ENCODE measurements around the gene NELL1. TPM values are rescaled to one million over a fixed set of nuclear protein-coding genes. Genes with fewer than 3 reads are reported as not detected.

The NELL1 gene
- total RNA-seq, 2 experiments from 2014 or later = not detected

DNA sequence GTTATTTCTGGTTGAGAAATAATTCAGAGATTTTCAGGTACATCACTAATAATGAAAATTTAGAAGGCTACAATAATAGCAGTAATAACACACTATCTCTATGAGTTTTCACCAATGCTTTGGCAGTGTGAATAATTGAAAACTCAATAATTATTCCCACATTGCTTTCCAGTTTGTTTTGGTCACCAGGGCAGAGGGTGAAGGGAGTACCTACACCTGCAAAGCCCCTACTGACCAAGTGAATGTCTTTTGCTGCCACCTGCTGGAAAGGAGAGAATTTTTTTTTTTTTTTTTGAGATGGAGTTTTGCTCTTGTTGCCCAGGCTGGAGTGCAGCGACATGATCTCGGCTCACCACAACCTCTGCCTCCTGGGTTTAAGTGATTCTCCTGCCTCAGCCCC is 3.2 kb downstream of the NELL1 start:
- POLR2A ChIA-PET = interaction anchor here (1.2 kb wide), 1 partner anchor 109 kb away, joined by 3 read pairs; no protein-coding TSS in a partner anchor
- no peak for DNase-seq
- Mint-ChIP-seq H3K27ac (no peak overlapping the region), H3K27me3 (peaks cover 44% of the 10 kb centered on the region), H3K9me3 (no peaks in the 10 kb centered on the region), H3K4me3 (no peak overlapping the region), H3K36me3 (ENCODE audit: low read depth) (no peaks in the 10 kb centered on the region), H3K4me1 (no peaks in the 10 kb centered on the region)
- CTCF ChIA-PET = interaction anchor here (1.1 kb wide), 1 partner anchor 25 kb away, joined by 6 read pairs; no protein-coding TSS in a partner anchor

DNA sequence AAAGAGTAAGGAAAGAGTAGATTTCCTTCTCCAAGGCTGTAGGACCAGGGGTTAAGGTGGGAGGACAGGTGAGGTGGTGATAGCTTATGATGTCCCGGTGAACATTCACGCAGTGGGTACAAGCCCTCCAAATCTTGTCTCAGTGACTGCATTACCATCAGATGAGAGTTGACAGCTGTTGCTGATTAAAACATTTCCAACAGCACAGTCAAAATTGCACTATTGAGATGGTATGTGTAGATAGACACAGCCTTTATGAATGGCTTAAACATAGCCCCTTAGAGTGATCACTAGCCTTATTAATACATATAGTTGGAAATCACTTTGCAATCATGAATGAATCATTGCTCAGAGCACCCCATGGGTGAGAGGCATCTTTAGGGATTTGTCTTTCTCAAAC is 7.3 kb downstream of the NELL1 start:
- no peak overlapping the region for H3K27ac Mint-ChIP-seq
- H3K9me3 Mint-ChIP-seq = no peaks in the 10 kb centered on the region
- CTCF ChIA-PET = no interaction called here
- H3K36me3 Mint-ChIP-seq (ENCODE audit: low read depth) = no peaks in the 10 kb centered on the region
- POLR2A ChIA-PET = no interaction called here
- peaks cover 10% of the 10 kb centered on the region for H3K27me3 Mint-ChIP-seq
- H3K4me3 Mint-ChIP-seq = no peak overlapping the region
- no peak for DNase-seq
- H3K4me1 Mint-ChIP-seq = no peaks in the 10 kb centered on the region

DNA sequence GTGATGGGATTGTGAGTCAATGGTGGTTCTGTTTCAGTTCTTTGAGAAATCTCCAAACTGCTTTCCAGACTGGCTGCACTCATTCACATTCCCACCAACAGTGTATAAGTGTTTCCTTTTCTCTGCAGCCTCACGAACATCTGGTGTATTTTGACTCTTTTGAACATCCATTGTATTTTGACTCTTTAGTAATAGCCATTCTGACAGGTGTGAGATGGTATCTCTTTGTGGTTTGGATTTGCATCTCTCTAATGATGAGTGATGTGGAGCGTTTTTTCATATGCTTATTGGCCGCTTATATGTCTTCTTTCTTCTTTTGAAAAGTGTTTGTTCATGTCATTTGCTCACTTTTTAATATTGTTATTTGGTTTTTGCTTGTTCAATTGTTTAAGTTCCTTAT is 19.4 kb downstream of the NELL1 start:
- DNase-seq = no peak
- Mint-ChIP-seq H3K27ac (no peak overlapping the region), H3K36me3 (ENCODE audit: low read depth) (no peaks in the 10 kb centered on the region), H3K9me3 (no peaks in the 10 kb centered on the region), H3K4me1 (no peaks in the 10 kb centered on the region), H3K27me3 (no peaks in the 10 kb centered on the region), H3K4me3 (no peak overlapping the region)
- ChIA-PET CTCF (no interaction called here), POLR2A (no interaction called here)

DNA sequence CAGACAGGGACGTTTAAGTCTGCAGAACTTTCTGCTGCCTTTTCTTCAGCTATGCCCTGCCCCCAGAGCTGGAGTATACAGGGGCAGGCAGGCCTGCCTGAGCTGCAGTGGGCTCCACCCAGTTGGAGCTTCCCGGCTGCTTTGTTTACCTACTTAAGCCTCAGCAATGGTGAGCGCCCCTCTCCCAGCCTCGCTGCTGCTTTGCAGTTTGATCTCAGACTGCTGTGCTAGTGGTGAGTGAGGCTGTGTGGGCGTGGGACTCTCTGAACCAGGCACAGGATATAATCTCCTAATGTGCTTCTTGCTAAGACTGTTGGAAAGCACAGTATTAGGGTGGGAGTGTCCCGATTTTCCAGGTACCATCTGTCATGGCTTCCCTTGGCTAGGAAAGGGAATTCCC is 38.5 kb downstream of the NELL1 start:
- CTCF ChIA-PET = no interaction called here
- peaks cover 7% of the 10 kb centered on the region for H3K9me3 Mint-ChIP-seq
- H3K4me1 Mint-ChIP-seq = no peaks in the 10 kb centered on the region
- H3K27ac Mint-ChIP-seq = no peak overlapping the region
- POLR2A ChIA-PET = no interaction called here
- H3K4me3 Mint-ChIP-seq = no peak overlapping the region
- DNase-seq = no peak
- H3K27me3 Mint-ChIP-seq = no peaks in the 10 kb centered on the region
- no peaks in the 10 kb centered on the region for H3K36me3 Mint-ChIP-seq (ENCODE audit: low read depth)

DNA sequence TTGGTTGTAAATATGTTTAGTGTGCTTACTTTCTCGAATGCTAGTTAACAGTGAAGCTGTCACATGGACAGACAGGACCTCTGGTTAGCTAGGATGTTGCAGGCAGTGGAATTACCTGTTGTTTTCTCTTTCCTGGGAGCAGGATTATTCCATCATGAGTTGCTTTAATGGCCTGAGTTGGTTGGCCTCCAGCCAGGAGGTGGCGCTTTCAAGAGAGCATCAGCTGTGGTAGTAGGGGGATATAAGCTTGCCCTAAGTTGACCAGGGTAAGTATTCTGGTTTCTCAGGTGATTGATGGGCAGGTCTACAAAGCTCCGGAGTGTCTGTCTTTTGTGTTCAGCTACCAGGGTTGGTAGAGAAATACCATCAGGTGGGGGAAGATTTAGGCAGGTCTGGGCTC is 43.5 kb downstream of the NELL1 start:
- ChIA-PET POLR2A (no interaction called here), CTCF (no interaction called here)
- Mint-ChIP-seq H3K4me3 (no peak overlapping the region), H3K9me3 (no peaks in the 10 kb centered on the region), H3K27ac (no peak overlapping the region), H3K27me3 (no peaks in the 10 kb centered on the region), H3K4me1 (no peaks in the 10 kb centered on the region), H3K36me3 (ENCODE audit: low read depth) (no peaks in the 10 kb centered on the region)
- DNase-seq = no peak

DNA sequence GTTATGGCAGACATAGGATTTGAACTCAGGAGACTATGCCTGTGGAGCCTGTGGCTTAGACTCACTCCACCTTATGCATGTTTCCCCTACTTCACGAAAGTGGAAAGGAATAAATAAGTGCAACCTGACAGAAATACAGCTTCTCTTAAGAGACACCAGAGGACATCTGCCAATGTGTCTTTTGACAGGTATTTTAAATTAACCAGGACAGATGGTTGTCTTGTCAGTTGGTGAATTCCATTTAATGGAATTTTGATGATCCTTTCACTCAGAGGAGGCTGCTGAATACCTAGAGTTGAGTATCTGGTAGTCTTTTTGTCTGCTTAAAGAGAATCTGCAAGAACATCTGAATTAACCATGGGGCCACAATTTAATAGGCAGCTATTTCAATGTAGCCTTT is 46.1 kb downstream of the NELL1 start:
- H3K4me3 Mint-ChIP-seq = no peak overlapping the region
- H3K9me3 Mint-ChIP-seq = no peaks in the 10 kb centered on the region
- no peak overlapping the region for H3K27ac Mint-ChIP-seq
- no peak for DNase-seq
- no peaks in the 10 kb centered on the region for H3K4me1 Mint-ChIP-seq
- H3K36me3 Mint-ChIP-seq (ENCODE audit: low read depth) = no peaks in the 10 kb centered on the region
- H3K27me3 Mint-ChIP-seq = no peaks in the 10 kb centered on the region
- CTCF ChIA-PET = no interaction called here
- POLR2A ChIA-PET = no interaction called here

DNA sequence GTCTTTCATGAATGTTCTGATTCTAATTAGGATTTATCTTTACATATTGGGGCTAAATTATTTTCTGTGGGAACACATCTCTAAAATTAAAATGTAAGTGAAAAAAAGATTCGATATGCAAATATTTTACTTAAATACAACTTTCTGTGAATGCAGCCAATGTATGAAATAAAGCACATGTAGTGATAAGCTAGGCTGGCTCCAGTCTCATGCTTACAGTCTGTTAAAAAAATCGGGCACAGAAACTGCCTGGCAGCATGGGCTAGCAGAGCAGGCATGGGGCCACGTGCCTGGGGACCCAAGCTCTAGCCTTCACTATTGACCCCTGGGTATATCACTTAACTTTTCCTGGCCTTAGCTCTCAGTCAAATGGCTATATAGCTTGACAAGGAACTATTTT is 46.5 kb downstream of the NELL1 start:
- Mint-ChIP-seq H3K9me3 (no peaks in the 10 kb centered on the region), H3K4me3 (no peak overlapping the region), H3K36me3 (ENCODE audit: low read depth) (no peaks in the 10 kb centered on the region), H3K27ac (no peak overlapping the region), H3K27me3 (no peaks in the 10 kb centered on the region), H3K4me1 (no peaks in the 10 kb centered on the region)
- ChIA-PET CTCF (no interaction called here), POLR2A (no interaction called here)
- no peak for DNase-seq

DNA sequence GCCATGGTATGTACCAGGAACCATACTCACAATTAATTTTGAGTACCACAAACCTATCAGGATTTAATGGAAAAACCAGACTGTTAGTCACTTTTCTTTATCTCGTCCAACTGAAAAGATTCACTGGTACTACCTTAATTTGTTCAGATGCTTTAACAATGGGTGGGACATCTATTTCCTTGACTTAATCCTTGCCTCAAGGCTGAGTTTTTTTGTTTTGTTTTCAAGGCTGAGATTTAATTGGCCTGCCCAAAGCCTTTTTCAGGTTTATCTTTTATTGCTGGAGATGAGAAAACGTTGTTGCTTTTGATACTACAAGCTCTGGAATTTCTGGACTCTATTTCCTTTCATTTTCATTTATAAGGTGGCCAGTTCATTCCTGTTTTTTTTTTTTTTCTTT is 50.4 kb downstream of the NELL1 start:
- Mint-ChIP-seq H3K4me1 (no peaks in the 10 kb centered on the region), H3K36me3 (ENCODE audit: low read depth) (no peaks in the 10 kb centered on the region), H3K4me3 (no peak overlapping the region), H3K27ac (no peak overlapping the region), H3K27me3 (no peaks in the 10 kb centered on the region), H3K9me3 (peaks cover 4% of the 10 kb centered on the region)
- CTCF ChIA-PET = no interaction called here
- POLR2A ChIA-PET = no interaction called here
- DNase-seq = no peak

DNA sequence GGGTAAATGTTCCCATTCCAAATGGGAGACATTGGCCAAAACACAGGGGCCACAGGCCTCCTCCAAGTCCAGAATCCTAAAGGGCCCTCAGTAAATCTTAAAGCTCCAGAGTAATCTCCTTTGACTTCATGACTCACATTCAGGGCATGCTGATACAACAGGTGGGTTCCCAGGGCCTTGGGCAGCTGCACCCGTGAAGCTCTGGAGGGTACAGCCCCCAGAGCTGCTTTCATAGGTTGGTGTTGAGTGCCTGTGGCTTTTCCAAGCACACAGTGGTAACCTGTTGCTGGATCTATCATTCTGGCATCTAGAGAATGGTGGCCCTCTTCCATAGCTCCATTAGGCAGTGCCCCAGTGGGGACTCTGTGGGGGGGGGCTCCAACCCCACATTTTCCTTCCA is 54.0 kb downstream of the NELL1 start:
- DNase-seq = no peak
- peaks cover 4% of the 10 kb centered on the region for H3K9me3 Mint-ChIP-seq
- POLR2A ChIA-PET = no interaction called here
- H3K4me3 Mint-ChIP-seq = no peak overlapping the region
- H3K4me1 Mint-ChIP-seq = no peaks in the 10 kb centered on the region
- H3K27ac Mint-ChIP-seq = no peak overlapping the region
- no peaks in the 10 kb centered on the region for H3K27me3 Mint-ChIP-seq
- CTCF ChIA-PET = no interaction called here
- no peaks in the 10 kb centered on the region for H3K36me3 Mint-ChIP-seq (ENCODE audit: low read depth)

DNA sequence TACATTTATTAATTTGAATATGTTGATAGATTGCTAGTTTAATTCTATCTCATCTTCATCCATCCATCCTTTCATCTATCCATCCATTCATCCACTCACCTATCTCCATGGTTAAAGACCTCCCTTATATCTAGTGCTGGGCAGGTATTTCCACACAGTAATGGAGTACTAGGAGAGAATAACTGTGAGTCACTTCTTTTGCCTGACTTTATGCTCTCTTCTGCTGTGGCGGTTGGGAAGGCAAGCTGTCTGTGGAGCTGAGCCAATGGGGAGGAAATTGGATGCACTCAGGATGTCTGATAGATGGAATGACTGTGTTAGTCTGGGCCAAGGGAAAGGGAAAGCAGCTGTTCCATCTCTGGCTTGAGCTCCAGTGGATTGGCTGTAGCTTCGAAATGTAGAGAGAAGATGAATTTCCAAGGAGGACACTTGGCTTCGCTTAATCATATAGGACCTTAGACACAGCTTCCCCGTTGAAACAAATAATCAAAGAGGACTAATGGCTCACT is 60.3 kb downstream of the NELL1 start:
- ChIA-PET CTCF (no interaction called here), POLR2A (no interaction called here)
- DNase-seq = no peak
- Mint-ChIP-seq H3K36me3 (ENCODE audit: low read depth) (no peaks in the 10 kb centered on the region), H3K27ac (no peak overlapping the region), H3K27me3 (no peaks in the 10 kb centered on the region), H3K9me3 (peaks cover under 1% of the 10 kb centered on the region), H3K4me1 (no peaks in the 10 kb centered on the region), H3K4me3 (no peak overlapping the region)

DNA sequence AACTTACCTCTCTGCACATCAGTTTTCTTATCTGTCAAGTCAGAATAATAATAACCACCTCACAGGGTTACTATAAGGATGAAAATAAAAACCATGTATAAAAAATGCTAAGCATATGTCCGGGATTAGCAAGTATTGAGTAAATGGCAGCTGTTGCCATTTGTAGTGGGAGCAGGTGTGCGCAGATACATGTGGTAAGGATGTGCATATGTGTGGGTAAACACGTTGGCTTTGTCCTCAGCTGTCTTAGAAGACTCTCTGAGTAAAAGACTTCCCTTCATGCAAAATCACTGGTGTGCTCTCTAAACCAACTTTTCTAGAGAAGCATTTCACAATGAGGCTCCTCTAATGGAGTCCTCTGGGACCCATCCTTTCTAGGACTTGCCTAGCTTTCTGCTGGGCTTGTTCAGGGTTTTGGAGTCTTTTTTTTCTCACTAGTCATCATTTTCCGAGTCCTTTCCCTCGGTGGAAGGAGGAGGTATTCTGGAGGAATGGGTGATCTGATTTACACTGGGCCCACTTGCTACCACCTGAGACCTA is 62.4 kb downstream of the NELL1 start:
- H3K9me3 Mint-ChIP-seq = no peaks in the 10 kb centered on the region
- H3K36me3 Mint-ChIP-seq (ENCODE audit: low read depth) = no peaks in the 10 kb centered on the region
- no peak for DNase-seq
- H3K27ac Mint-ChIP-seq = no peak overlapping the region
- H3K27me3 Mint-ChIP-seq = no peaks in the 10 kb centered on the region
- H3K4me1 Mint-ChIP-seq = no peaks in the 10 kb centered on the region
- POLR2A ChIA-PET = no interaction called here
- no peak overlapping the region for H3K4me3 Mint-ChIP-seq
- CTCF ChIA-PET = no interaction called here

DNA sequence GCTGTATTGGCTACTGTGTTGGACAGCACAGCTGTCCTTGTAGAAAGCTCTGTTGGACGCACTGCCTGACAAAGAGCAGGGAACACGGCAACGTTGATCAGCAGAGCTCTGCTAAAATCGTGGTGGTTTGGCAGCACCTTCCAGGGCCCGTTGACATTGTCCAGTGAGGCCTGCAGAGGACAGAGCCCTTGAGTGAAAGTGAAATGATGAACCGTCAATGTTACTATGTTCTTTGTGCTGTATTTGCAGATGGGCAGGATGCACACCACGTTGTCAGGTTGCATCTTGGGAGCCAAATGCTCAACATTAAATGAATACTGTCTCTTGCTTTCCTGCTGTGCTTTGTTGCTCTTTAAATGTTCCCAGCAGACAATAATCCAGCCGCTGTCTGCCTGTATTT is 69.7 kb downstream of the NELL1 start:
- Mint-ChIP-seq H3K27me3 (no peaks in the 10 kb centered on the region), H3K36me3 (ENCODE audit: low read depth) (no peaks in the 10 kb centered on the region), H3K27ac (no peak overlapping the region), H3K9me3 (no peaks in the 10 kb centered on the region), H3K4me1 (no peaks in the 10 kb centered on the region), H3K4me3 (no peak overlapping the region)
- no peak for DNase-seq
- ChIA-PET CTCF (no interaction called here), POLR2A (no interaction called here)

DNA sequence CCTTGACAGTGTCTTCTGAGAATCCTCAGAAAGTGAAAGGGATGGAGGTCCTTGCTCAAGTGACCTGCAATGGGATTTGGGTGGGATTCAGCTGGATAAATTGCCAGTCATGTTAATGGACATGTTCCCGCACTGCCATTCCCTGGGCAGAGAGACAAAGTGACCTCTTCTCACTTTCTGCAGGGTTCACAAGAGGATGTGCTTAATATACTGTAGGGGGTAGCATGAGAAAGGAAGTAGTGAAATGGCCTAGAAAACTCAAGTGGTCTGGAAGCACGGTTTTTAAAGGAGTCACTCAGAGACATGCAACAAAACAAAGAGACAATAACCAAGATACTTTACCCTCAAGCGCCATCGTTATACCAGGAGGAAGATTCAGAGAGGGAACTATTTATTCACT is 70.2 kb downstream of the NELL1 start:
- no peak for DNase-seq
- no peaks in the 10 kb centered on the region for H3K4me1 Mint-ChIP-seq
- H3K27ac Mint-ChIP-seq = no peak overlapping the region
- ChIA-PET CTCF (no interaction called here), POLR2A (no interaction called here)
- no peaks in the 10 kb centered on the region for H3K36me3 Mint-ChIP-seq (ENCODE audit: low read depth)
- no peaks in the 10 kb centered on the region for H3K9me3 Mint-ChIP-seq
- H3K4me3 Mint-ChIP-seq = no peak overlapping the region
- no peaks in the 10 kb centered on the region for H3K27me3 Mint-ChIP-seq

DNA sequence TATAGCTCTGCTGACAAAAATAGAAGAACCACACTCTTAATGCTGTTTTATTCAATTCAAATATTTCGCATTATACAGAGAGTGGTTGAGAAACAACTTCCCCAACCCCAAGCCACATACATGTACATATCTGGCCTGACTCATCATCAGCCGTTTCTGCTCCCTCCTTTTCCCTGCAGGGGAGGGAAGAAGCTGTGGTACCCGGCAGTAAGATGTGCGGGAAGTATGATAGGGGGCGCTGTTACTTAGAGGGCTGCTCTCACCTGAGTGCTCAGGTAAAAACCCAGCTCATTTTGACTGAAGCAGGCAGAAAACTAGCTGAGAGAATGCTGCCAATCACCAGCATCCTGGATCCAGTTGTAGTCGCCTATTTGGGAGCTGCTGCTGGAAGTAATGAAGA is 85.5 kb downstream of the NELL1 start:
- ChIA-PET CTCF (no interaction called here), POLR2A (no interaction called here)
- Mint-ChIP-seq H3K4me3 (no peak overlapping the region), H3K27me3 (no peaks in the 10 kb centered on the region), H3K27ac (no peak overlapping the region), H3K36me3 (ENCODE audit: low read depth) (no peaks in the 10 kb centered on the region), H3K4me1 (no peaks in the 10 kb centered on the region), H3K9me3 (no peaks in the 10 kb centered on the region)
- DNase-seq = no peak

DNA sequence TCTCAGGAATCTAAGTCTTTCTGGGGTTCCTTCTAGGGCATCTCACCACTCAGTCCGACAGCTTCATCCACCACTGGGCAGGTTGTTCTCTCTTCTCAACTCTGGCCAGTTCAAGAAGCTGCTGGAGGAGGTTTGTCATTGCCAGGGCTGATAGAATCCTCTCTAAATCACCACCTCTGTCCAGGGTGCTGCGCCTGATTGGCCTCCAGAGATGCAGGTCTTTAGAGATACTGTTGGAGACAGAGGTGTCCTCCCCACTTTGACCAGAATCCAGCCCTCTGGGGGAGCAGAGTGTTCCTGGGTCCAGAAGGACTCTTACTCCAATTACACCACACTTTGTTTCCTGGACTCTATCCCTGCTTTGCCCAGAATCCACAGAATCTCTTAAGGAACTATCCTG is 90.2 kb downstream of the NELL1 start:
- peaks cover 5% of the 10 kb centered on the region for H3K9me3 Mint-ChIP-seq
- no peaks in the 10 kb centered on the region for H3K4me1 Mint-ChIP-seq
- H3K27me3 Mint-ChIP-seq = no peaks in the 10 kb centered on the region
- H3K36me3 Mint-ChIP-seq (ENCODE audit: low read depth) = no peaks in the 10 kb centered on the region
- POLR2A ChIA-PET = no interaction called here
- CTCF ChIA-PET = no interaction called here
- no peak for DNase-seq
- no peak overlapping the region for H3K27ac Mint-ChIP-seq
- H3K4me3 Mint-ChIP-seq = no peak overlapping the region

Measured in activated CD4-positive, alpha-beta memory T cell treated with anti-CD3 and anti-CD28 coated beads, Interleukin-2, amount 10 ng/mL, durations not matched to agents 7 days and 5 days (primary cell).